ENCODE data around the gene HSDL1. TPM values are rescaled to one million over a fixed set of nuclear protein-coding genes. Genes with fewer than 3 reads are reported as not detected.
"Not testable (repeated sequence)": the region's sequence is repeated elsewhere in the genome, so short reads cannot be mapped to it uniquely, and the experiment has no call there.

HSDL1 gene
- total RNA-seq, 1 donor from 2014 or later = 68.2 TPM

GRCh38 chr16:84121007-84121406 lies 24.0 kb downstream of the HSDL1 start:
- Mint-ChIP-seq H3K9me3 (no peaks in the 10 kb centered on the region), H3K27me3 (ENCODE audit: low read depth) (no peaks in the 10 kb centered on the region), H3K4me1 (peaks cover 14% of the 10 kb centered on the region), H3K36me3 (ENCODE audit: low read depth) (peaks cover 11% of the 10 kb centered on the region), H3K4me3 (peak overlapping the region; percentile 31), H3K27ac (ENCODE audit: unreplicated experiment) (no peak overlapping the region)
- TF ChIP-seq CTCF (conservative IDR thresholded peaks at IDR 0.05) = no peak
- no peak for DNase-seq (ENCODE audit: low read depth, low spot score)

GRCh38 chr16:84120023-84120422 lies 25.0 kb downstream of the HSDL1 start:
- H3K27me3 Mint-ChIP-seq (ENCODE audit: low read depth) = no peaks in the 10 kb centered on the region
- no peak for TF ChIP-seq CTCF (conservative IDR thresholded peaks at IDR 0.05)
- H3K27ac Mint-ChIP-seq (ENCODE audit: unreplicated experiment) = no peak overlapping the region
- H3K4me3 Mint-ChIP-seq = peak overlapping the region; percentile 46
- no peaks in the 10 kb centered on the region for H3K9me3 Mint-ChIP-seq
- H3K4me1 Mint-ChIP-seq = peaks cover 24% of the 10 kb centered on the region
- DNase-seq (ENCODE audit: low read depth, low spot score) = no peak
- H3K36me3 Mint-ChIP-seq (ENCODE audit: low read depth) = peaks cover 7% of the 10 kb centered on the region

- H3K4me1 Mint-ChIP-seq = peaks cover 25% of the 10 kb centered on the region
- peak overlapping the region; percentile 19 for H3K27ac Mint-ChIP-seq (ENCODE audit: unreplicated experiment)
- TF ChIP-seq CTCF (conservative IDR thresholded peaks at IDR 0.05) = no peak
Measured at GRCh38 chr16:84119368-84119767, 25.6 kb downstream of the HSDL1 start.

GRCh38 chr16:84118315-84118714 lies 26.7 kb downstream of the HSDL1 start:
- Mint-ChIP-seq H3K4me3 (peak overlapping the region; percentile 84), H3K4me1 (peaks cover 25% of the 10 kb centered on the region)
- H3K27ac Mint-ChIP-seq (ENCODE audit: unreplicated experiment); DNase-seq (ENCODE audit: low read depth, low spot score); H3K36me3 Mint-ChIP-seq (ENCODE audit: low read depth); H3K27me3 Mint-ChIP-seq (ENCODE audit: low read depth); H3K9me3 Mint-ChIP-seq: not testable (repeated sequence)

More at GRCh38 chr16:84119368-84119767, 25.6 kb downstream of the HSDL1 start:
- DNase-seq (ENCODE audit: low read depth, low spot score) = no peak
- Mint-ChIP-seq H3K9me3 (no peaks in the 10 kb centered on the region), H3K27me3 (ENCODE audit: low read depth) (no peaks in the 10 kb centered on the region), H3K36me3 (ENCODE audit: low read depth) (peaks cover 7% of the 10 kb centered on the region), H3K4me3 (peak overlapping the region; percentile 84)

GRCh38 chr16:84117494-84117843 lies 27.5 kb downstream of the HSDL1 start:
- Mint-ChIP-seq H3K4me3 (peak overlapping the region; percentile 95), H3K27ac (ENCODE audit: unreplicated experiment) (peak overlapping the region; percentile 96), H3K9me3 (no peaks in the 10 kb centered on the region), H3K36me3 (ENCODE audit: low read depth) (peaks cover 4% of the 10 kb centered on the region), H3K4me1 (peaks cover 25% of the 10 kb centered on the region), H3K27me3 (ENCODE audit: low read depth) (no peaks in the 10 kb centered on the region)
- DNase-seq (ENCODE audit: low read depth, low spot score) = no peak
- TF ChIP-seq CTCF (conservative IDR thresholded peaks at IDR 0.05) = no peak

GRCh38 chr16:84116720-84117493 lies 28.1 kb downstream of the HSDL1 start, which contains the start of gene MBTPS1:
MBTPS1 (minus strand) TSS chr16:84116942; CDS start chr16:84101783, 15,159 bp downstream.
- peak within 1 kb of the TSS; percentile 96 for H3K27ac Mint-ChIP-seq (ENCODE audit: unreplicated experiment)
- H3K4me3 Mint-ChIP-seq = peak within 1 kb of the TSS; percentile 95
- no peaks in the 10 kb centered on the region for H3K27me3 Mint-ChIP-seq (ENCODE audit: low read depth)
- TF ChIP-seq CTCF (conservative IDR thresholded peaks at IDR 0.05) = no peak
- DNase-seq (ENCODE audit: low read depth, low spot score) = peak; percentile 98
- peaks cover 25% of the 10 kb centered on the region for H3K4me1 Mint-ChIP-seq
- H3K9me3 Mint-ChIP-seq = no peaks in the 10 kb centered on the region
- H3K36me3 Mint-ChIP-seq (ENCODE audit: low read depth) = peaks cover 2% of the 10 kb centered on the region
